OCI-LY3 (cell line): ENCODE measurements around the gene ACAD9.

Experiments
- H2AFZ ChIP-seq: fragments of 200-600, 300-600 bp; shearing (Covaris generic); 2 replicates; pipeline ENCODE4 v1.6.0; 2014; ENCODE audit warnings: antibody characterized with exemption, low read depth, low read length
- H3K27ac ChIP-seq: fragments of 200-600, 300-600 bp; sonication (generic); 2 replicates; pipeline ENCODE4 v1.5.1; 2014; ENCODE audit warnings: mild to moderate bottlenecking, low read length, moderate library complexity, mixed read lengths
- H3K27me3 ChIP-seq: fragments of 200-600, 300-600 bp; sonication (generic); 2 replicates; pipeline ENCODE4 v1.6.1; 2014; ENCODE audit warnings: low read depth, low read length, mixed read lengths
- H3K36me3 ChIP-seq: fragments of 200-600, 300-600 bp; sonication (generic); replicated peaks from 2 replicates; pipeline ENCODE3; 2014; ENCODE audit warnings: low read depth, low read length, mixed read lengths
- H3K4me1 ChIP-seq: fragments of 300-600, 200-600 bp; sonication (generic); 2 replicates; pipeline ENCODE4 v1.6.1; 2014; ENCODE audit warnings: low read length, mixed read lengths
- H3K4me2 ChIP-seq: fragments of 200-600, 300-600 bp; sonication (generic); 2 replicates; pipeline ENCODE4 v1.6.1; 2014; ENCODE audit warnings: low read length, mixed read lengths
- H3K4me3 ChIP-seq: fragments of 300-600, 200-600 bp; sonication (generic); 2 replicates; pipeline ENCODE4 v1.5.1; 2014; ENCODE audit warnings: antibody characterized with exemption, mild to moderate bottlenecking, low read length, moderate library complexity
- H3K79me2 ChIP-seq: fragments of 300-600, 200-600 bp; shearing (Covaris generic); 2 replicates; pipeline ENCODE4 v1.6.1; 2014; ENCODE audit warnings: mild to moderate bottlenecking, low read length, mixed read lengths
- H3K9ac ChIP-seq: fragments of 300-600, 200-600 bp; shearing (Covaris generic); 2 replicates; pipeline ENCODE4 v1.6.0; 2014; ENCODE audit warnings: mild to moderate bottlenecking, low read length, moderate library complexity
- H3K9me3 ChIP-seq: fragments of 200-600, 300-600 bp; shearing (Covaris generic); 2 replicates; pipeline ENCODE4 v1.6.1; 2014; ENCODE audit warnings: low read length, mixed read lengths; ENCODE audit not compliant: insufficient read depth
- H4K20me1 ChIP-seq: fragments of 200-600, 300-600 bp; sonication (generic); 2 replicates; pipeline ENCODE4 v1.6.1; 2016; ENCODE audit warnings: low read length, mixed read lengths; ENCODE audit not compliant: insufficient read depth
- EZH2phosphoT487 ChIP-seq: fragments of 200-600 bp; shearing (Covaris generic); IDR thresholded peaks from 2 replicates; pipeline ENCODE4 v1.6.1; 2018; ENCODE audit warnings: antibody characterized with exemption, mixed run types, low read depth
- TF ChIP-seq, protein P1 (sequence below): fragments of 200-600, 300-600 bp; sonication (generic); IDR thresholded peaks from 2 replicates; pipeline ENCODE4 v1.5.1; 2014; ENCODE audit warnings: antibody characterized with exemption, low read length, low read depth

Gene ACAD9

GRCh38 chr3:128936341-128936740 lies 56.9 kb downstream of the ACAD9 start:
- Histone ChIP-seq H3K36me3 (no peaks in the 10 kb centered on the region), H3K9ac (no peak overlapping the region)

DNA sequence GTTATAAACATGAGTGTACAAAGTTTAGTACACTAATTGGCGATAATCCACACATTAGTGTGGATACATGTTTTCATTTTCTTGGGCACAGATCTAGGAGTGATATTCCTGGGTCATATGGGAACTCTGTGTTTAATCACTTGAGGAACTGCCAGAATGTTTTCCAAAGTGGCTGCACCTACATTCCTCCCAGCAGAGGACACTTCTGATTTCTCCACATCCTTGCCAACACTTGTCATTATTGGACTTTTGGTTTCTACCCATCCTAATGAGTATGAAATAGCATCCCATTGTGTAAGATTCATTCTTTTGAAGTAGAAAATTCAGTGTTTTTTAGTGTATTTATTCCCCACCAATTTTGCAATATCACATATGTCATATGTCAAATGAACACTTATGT lies 60.8 kb downstream of the ACAD9 start:
- Histone ChIP-seq H3K9ac (no peak overlapping the region), H3K36me3 (no peaks in the 10 kb centered on the region), H3K27me3 (0 out of 2 replicates have a peak, but pooled peaks cover 3% of the 10 kb centered on the region), H3K4me2 (no peak overlapping the region), H3K4me3 (no peak overlapping the region), H2AFZ (no peak overlapping the region), H3K9me3 (no peaks in the 10 kb centered on the region), H4K20me1 (no peaks in the 10 kb centered on the region), H3K4me1 (no peaks in the 10 kb centered on the region), H3K79me2 (no peaks in the 10 kb centered on the region), H3K27ac (no peak overlapping the region)
- TF ChIP-seq EZH2phosphoT487: no peak

More at GRCh38 chr3:128936341-128936740, 56.9 kb downstream of the ACAD9 start:
- H3K4me1 ChIP-seq: no peaks in the 10 kb centered on the region
- H3K4me2 ChIP-seq: no peak overlapping the region
- no peak overlapping the region for H3K4me3 ChIP-seq
- H3K79me2 ChIP-seq: no peaks in the 10 kb centered on the region
- no peaks in the 10 kb centered on the region; the same call in 1 of the 2 replicates for H3K27me3 ChIP-seq
- no peak for TF ChIP-seq EZH2phosphoT487
- TF ChIP-seq, protein P1, sequence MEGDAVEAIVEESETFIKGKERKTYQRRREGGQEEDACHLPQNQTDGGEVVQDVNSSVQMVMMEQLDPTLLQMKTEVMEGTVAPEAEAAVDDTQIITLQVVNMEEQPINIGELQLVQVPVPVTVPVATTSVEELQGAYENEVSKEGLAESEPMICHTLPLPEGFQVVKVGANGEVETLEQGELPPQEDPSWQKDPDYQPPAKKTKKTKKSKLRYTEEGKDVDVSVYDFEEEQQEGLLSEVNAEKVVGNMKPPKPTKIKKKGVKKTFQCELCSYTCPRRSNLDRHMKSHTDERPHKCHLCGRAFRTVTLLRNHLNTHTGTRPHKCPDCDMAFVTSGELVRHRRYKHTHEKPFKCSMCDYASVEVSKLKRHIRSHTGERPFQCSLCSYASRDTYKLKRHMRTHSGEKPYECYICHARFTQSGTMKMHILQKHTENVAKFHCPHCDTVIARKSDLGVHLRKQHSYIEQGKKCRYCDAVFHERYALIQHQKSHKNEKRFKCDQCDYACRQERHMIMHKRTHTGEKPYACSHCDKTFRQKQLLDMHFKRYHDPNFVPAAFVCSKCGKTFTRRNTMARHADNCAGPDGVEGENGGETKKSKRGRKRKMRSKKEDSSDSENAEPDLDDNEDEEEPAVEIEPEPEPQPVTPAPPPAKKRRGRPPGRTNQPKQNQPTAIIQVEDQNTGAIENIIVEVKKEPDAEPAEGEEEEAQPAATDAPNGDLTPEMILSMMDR: no peak
- H2AFZ ChIP-seq: no peak overlapping the region
- H3K9me3 ChIP-seq: no peaks in the 10 kb centered on the region
- no peaks in the 10 kb centered on the region for H4K20me1 ChIP-seq
- H3K27ac ChIP-seq: no peak overlapping the region

- H3K9me3 ChIP-seq: no peaks in the 10 kb centered on the region
- no peak overlapping the region for H3K4me3 ChIP-seq
- H3K4me2 ChIP-seq: no peak overlapping the region
- H3K4me1 ChIP-seq: no peaks in the 10 kb centered on the region
- H3K27ac ChIP-seq: no peak overlapping the region
- H3K79me2 ChIP-seq: no peaks in the 10 kb centered on the region
- H4K20me1 ChIP-seq: no peaks in the 10 kb centered on the region
- H2AFZ ChIP-seq: no peak overlapping the region
- 0 out of 2 replicates have a peak, but pooled peaks cover 3% of the 10 kb centered on the region for H3K27me3 ChIP-seq
- no peak for TF ChIP-seq EZH2phosphoT487
- TF ChIP-seq, protein P1: no peak
- H3K9ac ChIP-seq: no peak overlapping the region
- H3K36me3 ChIP-seq: no peaks in the 10 kb centered on the region
These were observed 62.9 kb downstream of the ACAD9 start for GRCh38 chr3:128942161-128942952.

GRCh38 chr3:128945041-128945877 lies 65.8 kb downstream of the ACAD9 start:
- no peak overlapping the region for H3K4me2 ChIP-seq
- no peaks in the 10 kb centered on the region for H3K9me3 ChIP-seq
- H2AFZ ChIP-seq: no peak overlapping the region
- TF ChIP-seq, protein P1: no peak
- no peak for TF ChIP-seq EZH2phosphoT487
- H3K27ac ChIP-seq: no peak overlapping the region
- H3K36me3 ChIP-seq: no peaks in the 10 kb centered on the region
- no peaks in the 10 kb centered on the region for H3K4me1 ChIP-seq
- H4K20me1 ChIP-seq: no peaks in the 10 kb centered on the region
- H3K9ac ChIP-seq: no peak overlapping the region
- no peak overlapping the region for H3K4me3 ChIP-seq
- 0 out of 2 replicates have a peak, but pooled peaks cover 3% of the 10 kb centered on the region for H3K27me3 ChIP-seq
- no peaks in the 10 kb centered on the region for H3K79me2 ChIP-seq
